WTC11 (cell line): ENCODE results near the gene SLIT3. TPM values are rescaled to one million over a fixed set of nuclear protein-coding genes. Genes with fewer than 3 reads are reported as not detected.

Experiments
- ATAC-seq: fragments of 200-7000 bp; cut with Tn5 transposase; 2 replicates; pipeline ENCODE4 v1.10.0; 2021; ENCODE audit warnings: mild to moderate bottlenecking, moderate library complexity
- CTCF ChIA-PET: fragments of 300-600 bp; sonication (Branson Sonifier 250); formaldehyde crosslinking; loops from one replicate; lab custom pipeline; 2021; ENCODE audit warnings: antibody characterized with exemption; lab: Charles Lee
- POLR2A ChIA-PET: fragments of 350-600 bp; sonication (Branson Sonifier 250); formaldehyde crosslinking; loops from one replicate; lab custom pipeline; 2021; ENCODE audit warnings: antibody characterized with exemption; lab: Charles Lee
- DNase-seq: peaks from one replicate; pipeline ENCODE4 v3.0.0; 2021; ENCODE audit warnings: low spot score
- H3K27ac Mint-ChIP-seq: 2 replicates; pipeline ENCODE4 v1.8.0; 2021; ENCODE audit warnings: mixed read lengths
- H3K27me3 Mint-ChIP-seq: 2 replicates; pipeline ENCODE4 v1.8.0; 2021; ENCODE audit warnings: low read depth, mild to moderate bottlenecking, moderate library complexity, mixed read lengths
- H3K36me3 Mint-ChIP-seq: 2 replicates; pipeline ENCODE4 v1.8.0; 2021; ENCODE audit warnings: mixed read lengths
- H3K4me1 Mint-ChIP-seq: 2 replicates; pipeline ENCODE4 v1.8.0; 2022; ENCODE audit warnings: mixed read lengths
- H3K4me3 Mint-ChIP-seq: 2 replicates; pipeline ENCODE4 v1.8.0; 2021; ENCODE audit warnings: mild to moderate bottlenecking, moderate library complexity, mixed read lengths
- H3K9me3 Mint-ChIP-seq: 2 replicates; pipeline ENCODE4 v1.8.0; 2021; ENCODE audit warnings: mixed read lengths
- ATF1 ChIP-seq: sonication (generic); formaldehyde crosslinking; IDR thresholded peaks from 2 replicates; pipeline ENCODE4 v1.8.1; 2023; ENCODE audit warnings: mild to moderate bottlenecking, moderate library complexity, missing genetic modification reagents
- EMX1 ChIP-seq: fragments of 250-450 bp; sonication (Bioruptor Pico); IDR thresholded peaks from 2 replicates; pipeline ENCODE4 v1.8.0; 2021; ENCODE audit warnings: mild to moderate bottlenecking
- ETV6 ChIP-seq: sonication (generic); formaldehyde crosslinking; IDR thresholded peaks from 2 replicates; pipeline ENCODE4 v1.8.1; 2022; ENCODE audit warnings: mild to moderate bottlenecking, missing genetic modification reagents
- GTF2I ChIP-seq: fragments of 250-450 bp; sonication (Bioruptor Pico); conservative IDR thresholded peaks from 2 replicates; pipeline ENCODE4 v1.4.0; 2021; ENCODE audit warnings: mild to moderate bottlenecking
- HMGA2 ChIP-seq: fragments of 250-450 bp; sonication (Bioruptor Pico); IDR thresholded peaks from 2 replicates; pipeline ENCODE4 v1.4.0; 2021; ENCODE audit warnings: mild to moderate bottlenecking, moderate library complexity
- KAT7 ChIP-seq: sonication (generic); formaldehyde crosslinking; IDR thresholded peaks from 2 replicates; pipeline ENCODE4 v1.8.1; 2023; ENCODE audit warnings: missing genetic modification reagents, mild to moderate bottlenecking, borderline replicate concordance
- OVOL2 ChIP-seq: fragments of 250-450 bp; sonication (Bioruptor Pico); IDR thresholded peaks from 2 replicates; pipeline ENCODE4 v1.9.0; 2021; ENCODE audit warnings: mild to moderate bottlenecking, borderline replicate concordance
- RORB ChIP-seq: fragments of 250-450 bp; sonication (Bioruptor Pico); IDR thresholded peaks from 2 replicates; pipeline ENCODE4 v1.9.0; 2021; ENCODE audit warnings: mild to moderate bottlenecking
- SMAD3 ChIP-seq: sonication (generic); formaldehyde crosslinking; IDR thresholded peaks from 2 replicates; pipeline ENCODE4 v1.8.0; 2022; ENCODE audit warnings: missing genetic modification reagents, mild to moderate bottlenecking, borderline replicate concordance
- SMAD4 ChIP-seq: sonication (generic); formaldehyde crosslinking; IDR thresholded peaks from 2 replicates; pipeline ENCODE4 v1.8.0; 2022; ENCODE audit warnings: mild to moderate bottlenecking, missing genetic modification reagents
- STAT6 ChIP-seq: sonication (generic); formaldehyde crosslinking; conservative IDR thresholded peaks from 2 replicates; pipeline ENCODE4 v1.8.1; 2023; ENCODE audit warnings: mild to moderate bottlenecking, low read depth, missing genetic modification reagents, moderate library complexity
- TEAD4 ChIP-seq: sonication (generic); formaldehyde crosslinking; IDR thresholded peaks from 2 replicates; pipeline ENCODE4 v1.8.0; 2022; ENCODE audit warnings: mild to moderate bottlenecking, missing genetic modification reagents
- TP53 ChIP-seq: sonication (generic); formaldehyde crosslinking; IDR thresholded peaks from 2 replicates; pipeline ENCODE4 v1.8.1; 2023; ENCODE audit warnings: mild to moderate bottlenecking, missing genetic modification reagents
- ZNF121 ChIP-seq: sonication (generic); formaldehyde crosslinking; IDR thresholded peaks from 2 replicates; pipeline ENCODE4 v1.8.0; 2023; ENCODE audit warnings: missing genetic modification reagents
- ZNF396 ChIP-seq: fragments of 250-450 bp; sonication (Bioruptor Pico); IDR thresholded peaks from 2 replicates; pipeline ENCODE4 v1.8.0; 2021; ENCODE audit warnings: mild to moderate bottlenecking, moderate library complexity, borderline replicate concordance
- ZNF416 ChIP-seq: fragments of 250-450 bp; sonication (Bioruptor Pico); IDR thresholded peaks from 2 replicates; pipeline ENCODE4 v1.9.0; 2021; ENCODE audit warnings: mild to moderate bottlenecking, inconsistent platforms
- ZNF532 ChIP-seq: fragments of 250-450 bp; sonication (Bioruptor Pico); IDR thresholded peaks from 2 replicates; pipeline ENCODE4 v1.9.0; 2021; ENCODE audit warnings: mild to moderate bottlenecking, borderline replicate concordance
- total RNA-seq: library from RNA; stranded (reverse); gene quantifications from 3 replicates; pipeline ENCODE4 v1.2.3, GENCODE V29; 2021
- TF ChIP-seq, protein P1 (sequence below): fragments of 250-450 bp; sonication (Bioruptor Pico); IDR thresholded peaks from 2 replicates; pipeline ENCODE4 v1.9.0; 2021; ENCODE audit warnings: mild to moderate bottlenecking

The SLIT3 gene
- total RNA-seq, 1 experiment from 2014 or later = 1.9 TPM

- Mint-ChIP-seq H3K27ac (no peak overlapping the region), H3K4me1 (peaks cover 15% of the 10 kb centered on the region), H3K36me3 (no peaks in the 10 kb centered on the region), H3K4me3 (no peak overlapping the region), H3K9me3 (peaks cover 7% of the 10 kb centered on the region), H3K27me3 (no peaks in the 10 kb centered on the region)
- DNase-seq = no peak
- TF ChIP-seq, protein P1, sequence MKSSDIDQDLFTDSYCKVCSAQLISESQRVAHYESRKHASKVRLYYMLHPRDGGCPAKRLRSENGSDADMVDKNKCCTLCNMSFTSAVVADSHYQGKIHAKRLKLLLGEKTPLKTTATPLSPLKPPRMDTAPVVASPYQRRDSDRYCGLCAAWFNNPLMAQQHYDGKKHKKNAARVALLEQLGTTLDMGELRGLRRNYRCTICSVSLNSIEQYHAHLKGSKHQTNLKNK (CRISPR knock-in tag) = no peak
- TF ChIP-seq ZNF121 (CRISPR knock-in tag) = no peak
- TF ChIP-seq SMAD4 (CRISPR knock-in tag) = no peak
- TF ChIP-seq ATF1 (CRISPR knock-in tag) = no peak
- no peak for TF ChIP-seq SMAD3 (CRISPR knock-in tag)
- no peak for TF ChIP-seq ZNF396 (CRISPR knock-in tag)
- no peak for TF ChIP-seq KAT7
- no peak for TF ChIP-seq ZNF532
- no peak for TF ChIP-seq TEAD4 (CRISPR knock-in tag)
- no peak for TF ChIP-seq HMGA2 (CRISPR knock-in tag)
- no peak for TF ChIP-seq OVOL2
- TF ChIP-seq GTF2I = no peak
- no peak for TF ChIP-seq ZNF416 (CRISPR knock-in tag)
- TF ChIP-seq TP53 (CRISPR knock-in tag) = no peak
- no peak for TF ChIP-seq STAT6 (CRISPR knock-in tag)
- no peak for TF ChIP-seq RORB (CRISPR knock-in tag)
- TF ChIP-seq ETV6 (CRISPR knock-in tag) = no peak
- no peak for ATAC-seq
- ChIA-PET CTCF (interaction anchor here (1.0 to 1.5 kb wide), 2 partner anchors 26 to 40 kb away, joined by 4 to 8 read pairs; no protein-coding TSS in a partner anchor), POLR2A (no interaction called here)
Observed at GRCh38 chr5:168721966-168722365, 579.0 kb downstream of the SLIT3 start.

GRCh38 chr5:168721002-168721753, 579.8 kb downstream of the SLIT3 start:
- peaks cover 7% of the 10 kb centered on the region for H3K9me3 Mint-ChIP-seq
- H3K4me3 Mint-ChIP-seq = no peak overlapping the region
- no peaks in the 10 kb centered on the region for H3K36me3 Mint-ChIP-seq
- no peak for TF ChIP-seq EMX1 (CRISPR knock-in tag)
- CTCF ChIA-PET = interaction anchor here (1.0 to 1.5 kb wide), 3 partner anchors 15 to 39 kb away, joined by 4 to 8 read pairs (median 4); no protein-coding TSS in a partner anchor
- no peaks in the 10 kb centered on the region for H3K27me3 Mint-ChIP-seq
- POLR2A ChIA-PET = no interaction called here
- H3K27ac Mint-ChIP-seq = no peak overlapping the region
- ATAC-seq = peak; percentile 71
- peaks cover 15% of the 10 kb centered on the region for H3K4me1 Mint-ChIP-seq
- no peak for DNase-seq
